ENCODE data around the gene IQUB.
"Not testable (repeated sequence)": the region's sequence is repeated elsewhere in the genome, so short reads cannot be mapped to it uniquely, and the experiment has no call there.

The IQUB gene

DNA sequence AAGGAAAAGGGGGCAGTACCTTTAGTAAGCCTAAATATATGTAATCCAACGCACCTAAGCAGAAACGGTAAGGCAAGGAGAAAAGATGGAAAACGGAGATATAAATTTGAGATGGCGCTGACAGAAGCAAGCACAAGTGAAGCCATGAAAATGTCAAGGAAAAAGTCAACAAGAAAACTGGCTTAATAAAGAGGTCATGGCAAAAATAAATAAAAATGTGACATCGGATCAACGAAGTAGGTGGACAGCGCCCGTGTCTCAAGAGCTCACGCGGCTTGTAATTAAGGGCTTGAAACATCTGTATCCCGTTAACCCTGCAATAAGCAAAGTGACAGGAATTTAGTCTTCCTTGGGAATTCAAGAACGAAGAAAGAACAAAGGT lies 22.6 kb upstream of the IQUB start:
- Mint-ChIP-seq H3K27me3 (no peaks in the 10 kb centered on the region), H3K9me3 (no peaks in the 10 kb centered on the region), H3K27ac (no peak overlapping the region), H3K36me3 (peaks cover 15% of the 10 kb centered on the region), H3K4me3 (no peak overlapping the region), H3K4me1 (peaks cover 11% of the 10 kb centered on the region)

DNA sequence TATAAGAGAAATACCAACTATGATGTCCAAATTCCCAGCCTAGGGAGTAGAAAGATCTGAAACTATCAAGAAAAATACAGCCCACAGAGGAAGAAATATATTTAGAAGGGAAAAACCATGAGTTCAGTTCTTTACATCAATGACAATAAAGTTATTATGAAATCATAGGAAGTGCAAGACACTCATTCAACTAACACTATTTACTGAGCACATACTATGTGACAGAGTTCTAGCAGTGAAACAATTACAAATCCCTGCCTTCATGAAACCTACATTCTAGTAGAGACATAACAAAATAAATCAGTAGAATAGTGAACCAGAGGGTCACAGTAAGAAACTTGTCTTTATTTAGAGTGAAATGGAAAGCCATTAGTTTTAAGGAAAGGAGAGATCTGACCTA lies 21.1 kb upstream of the IQUB start:
- Mint-ChIP-seq H3K27me3 (no peaks in the 10 kb centered on the region), H3K4me1 (peaks cover 14% of the 10 kb centered on the region), H3K36me3 (peaks cover 17% of the 10 kb centered on the region), H3K4me3 (no peak overlapping the region), H3K27ac (no peak overlapping the region), H3K9me3 (no peaks in the 10 kb centered on the region)

DNA sequence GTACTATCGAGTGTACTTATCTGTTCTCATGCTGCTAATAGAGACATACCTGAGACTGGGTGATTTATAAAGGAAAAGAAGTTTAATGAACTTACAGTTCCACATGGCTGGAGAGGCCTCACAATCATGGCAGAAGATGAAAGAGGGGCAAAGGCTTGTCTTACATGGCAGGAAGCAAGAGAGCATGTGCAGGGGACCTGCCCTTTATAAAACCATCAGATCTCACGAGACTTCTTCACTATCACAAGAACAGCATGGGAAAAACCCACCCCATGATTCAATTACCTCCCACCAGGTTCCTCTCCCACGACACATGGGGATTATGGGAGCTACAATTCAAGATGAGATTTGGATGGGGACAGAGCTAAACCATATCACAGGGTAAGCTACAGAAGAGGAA lies 18.8 kb upstream of the IQUB start:
- Mint-ChIP-seq H3K4me3 (no peak overlapping the region), H3K27ac (no peak overlapping the region), H3K4me1 (peaks cover 33% of the 10 kb centered on the region), H3K9me3 (no peaks in the 10 kb centered on the region), H3K36me3 (peaks cover 22% of the 10 kb centered on the region), H3K27me3 (no peaks in the 10 kb centered on the region)

DNA sequence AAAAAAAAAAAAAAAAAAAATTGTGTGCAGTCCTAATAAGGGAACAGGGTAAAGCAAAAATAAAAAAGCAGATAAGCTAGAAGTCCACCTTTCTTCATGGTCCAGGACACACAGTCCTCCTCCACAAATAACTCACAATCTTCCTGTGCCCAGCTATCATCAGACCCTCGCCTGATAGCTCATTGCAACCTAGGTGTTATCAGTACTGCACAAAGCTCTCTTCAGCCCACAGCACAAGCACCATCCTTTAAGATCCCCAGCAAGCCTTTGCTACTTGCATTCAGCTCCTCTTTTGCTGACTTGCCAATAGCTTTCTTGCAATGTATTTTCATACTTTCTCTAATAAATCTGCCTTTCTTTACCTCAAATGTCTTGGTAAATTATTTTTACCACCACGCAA lies 18.2 kb upstream of the IQUB start:
- H3K9me3 Mint-ChIP-seq, result no peaks in the 10 kb centered on the region
- H3K36me3 Mint-ChIP-seq, result peaks cover 22% of the 10 kb centered on the region
- H3K4me3 Mint-ChIP-seq, result no peak overlapping the region
- H3K27me3 Mint-ChIP-seq, result no peaks in the 10 kb centered on the region
- no peak overlapping the region for H3K27ac Mint-ChIP-seq
- peaks cover 38% of the 10 kb centered on the region for H3K4me1 Mint-ChIP-seq

DNA sequence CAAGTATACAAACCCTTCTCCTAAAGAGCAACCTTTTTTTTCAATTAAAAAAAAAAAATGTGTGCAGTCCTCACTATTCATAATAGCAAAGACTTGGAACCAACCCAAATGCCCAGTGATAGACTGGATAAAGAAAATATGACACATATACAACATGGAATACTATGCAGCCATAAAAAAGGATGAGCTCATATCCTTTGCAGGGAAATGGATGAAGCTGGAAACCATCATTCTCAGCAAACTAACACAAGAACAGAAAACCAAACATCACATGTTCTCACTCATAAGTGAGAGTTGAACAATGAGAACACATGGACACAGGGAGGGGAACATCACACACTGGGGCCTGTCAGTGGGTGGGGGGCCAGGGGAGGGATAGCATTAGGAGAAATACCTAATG lies 17.7 kb upstream of the IQUB start:
- H3K36me3 Mint-ChIP-seq, result peaks cover 26% of the 10 kb centered on the region
- H3K4me1 Mint-ChIP-seq, result peaks cover 43% of the 10 kb centered on the region
- not testable (repeated sequence) for H3K9me3 Mint-ChIP-seq, H3K27ac Mint-ChIP-seq, H3K4me3 Mint-ChIP-seq, H3K27me3 Mint-ChIP-seq

DNA sequence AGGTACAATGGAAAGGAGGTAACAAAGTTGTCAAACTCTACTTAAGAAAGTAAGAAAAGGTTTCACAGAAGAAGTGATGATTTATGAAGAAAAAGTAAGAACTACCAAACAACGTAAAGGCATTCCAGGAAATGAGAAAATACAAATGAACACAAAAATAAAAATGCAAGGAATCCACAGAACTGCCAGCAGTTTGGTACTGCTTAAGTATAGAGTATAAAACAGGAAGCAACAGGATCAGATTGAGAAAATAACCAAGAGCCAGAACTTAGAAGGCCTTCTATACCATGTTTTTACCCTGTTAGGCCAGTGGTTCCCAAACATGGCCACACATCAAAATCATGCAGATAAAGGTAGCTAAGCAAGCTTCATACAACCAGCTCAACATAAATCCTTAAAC lies 14.0 kb upstream of the IQUB start:
- Mint-ChIP-seq H3K4me1 (peaks cover 50% of the 10 kb centered on the region), H3K4me3 (no peak overlapping the region), H3K9me3 (no peaks in the 10 kb centered on the region), H3K27ac (no peak overlapping the region), H3K36me3 (peaks cover 24% of the 10 kb centered on the region), H3K27me3 (no peaks in the 10 kb centered on the region)

DNA sequence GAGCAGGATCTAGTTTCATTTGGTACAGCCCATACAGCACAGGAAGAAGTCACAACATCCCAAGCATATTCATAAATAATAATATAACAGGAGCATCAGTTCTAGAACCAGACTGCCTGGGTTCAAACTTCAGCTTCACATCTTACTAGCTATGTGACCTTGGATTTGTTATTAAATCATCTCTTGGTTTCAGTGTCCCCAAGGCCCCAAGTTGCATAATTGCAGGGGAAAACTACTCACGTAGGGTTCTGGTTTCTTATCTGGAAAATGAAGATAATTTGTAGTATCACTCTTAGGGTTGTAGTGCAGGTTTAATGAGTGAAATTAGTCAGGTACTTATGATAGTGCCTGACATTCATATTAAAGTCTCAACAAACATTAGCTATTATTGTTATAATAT lies 5.5 kb upstream of the IQUB start:
- H3K4me3 Mint-ChIP-seq, result no peak overlapping the region
- no peaks in the 10 kb centered on the region for H3K36me3 Mint-ChIP-seq
- no peaks in the 10 kb centered on the region for H3K27me3 Mint-ChIP-seq
- H3K9me3 Mint-ChIP-seq, result no peaks in the 10 kb centered on the region
- peaks cover 14% of the 10 kb centered on the region for H3K4me1 Mint-ChIP-seq
- H3K27ac Mint-ChIP-seq, result no peak overlapping the region

DNA sequence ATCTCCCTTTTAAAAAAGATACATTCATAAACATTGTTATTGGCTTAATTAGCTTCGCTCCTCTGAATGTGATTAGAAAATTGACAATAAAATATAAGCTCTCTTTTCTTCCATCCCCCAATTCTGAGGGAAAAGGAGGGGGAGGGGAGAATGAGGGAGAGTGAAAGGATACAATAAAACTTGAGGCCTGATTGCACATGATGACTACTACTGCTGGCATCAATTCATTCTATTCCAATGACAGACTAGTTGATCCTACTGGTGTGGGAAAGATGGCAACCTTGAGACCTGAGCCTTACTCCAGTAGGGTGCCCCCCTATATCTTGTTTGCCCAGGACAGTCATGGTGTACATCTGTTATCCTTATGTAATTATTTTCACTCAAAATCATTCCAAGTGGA lies 4.5 kb upstream of the IQUB start:
- Mint-ChIP-seq H3K9me3 (no peaks in the 10 kb centered on the region), H3K4me3 (no peak overlapping the region), H3K4me1 (peaks cover 20% of the 10 kb centered on the region), H3K27ac (no peak overlapping the region), H3K27me3 (no peaks in the 10 kb centered on the region), H3K36me3 (no peaks in the 10 kb centered on the region)

DNA sequence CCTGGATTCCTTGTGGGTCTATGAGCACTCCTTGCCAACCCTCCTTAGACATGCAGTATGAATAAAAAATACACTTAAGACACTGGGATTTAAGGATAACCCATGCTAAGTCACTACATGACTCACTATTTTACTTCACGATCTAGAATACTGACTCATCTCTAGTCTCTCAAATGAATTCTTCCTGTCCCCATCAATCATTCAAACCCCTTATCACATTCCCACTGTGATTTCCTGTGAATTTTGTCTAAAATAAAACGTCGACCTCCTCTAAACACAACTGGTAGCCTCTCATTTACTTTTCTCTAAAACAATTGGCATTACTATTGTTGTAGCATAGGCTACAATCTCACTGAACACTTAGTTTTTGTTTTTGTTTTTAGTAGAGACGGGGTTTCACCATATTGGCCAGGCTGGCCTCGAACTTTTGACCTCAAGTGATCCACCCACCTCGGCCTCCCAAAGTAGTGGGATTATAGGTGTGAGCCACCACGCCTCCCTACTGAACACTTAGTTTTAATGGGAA lies 3.9 kb upstream of the IQUB start:
- no peak overlapping the region for H3K4me3 Mint-ChIP-seq
- H3K9me3 Mint-ChIP-seq, result no peaks in the 10 kb centered on the region
- peaks cover 25% of the 10 kb centered on the region for H3K4me1 Mint-ChIP-seq
- peaks cover 3% of the 10 kb centered on the region for H3K27me3 Mint-ChIP-seq
- H3K36me3 Mint-ChIP-seq, result no peaks in the 10 kb centered on the region
- no peak overlapping the region for H3K27ac Mint-ChIP-seq

DNA sequence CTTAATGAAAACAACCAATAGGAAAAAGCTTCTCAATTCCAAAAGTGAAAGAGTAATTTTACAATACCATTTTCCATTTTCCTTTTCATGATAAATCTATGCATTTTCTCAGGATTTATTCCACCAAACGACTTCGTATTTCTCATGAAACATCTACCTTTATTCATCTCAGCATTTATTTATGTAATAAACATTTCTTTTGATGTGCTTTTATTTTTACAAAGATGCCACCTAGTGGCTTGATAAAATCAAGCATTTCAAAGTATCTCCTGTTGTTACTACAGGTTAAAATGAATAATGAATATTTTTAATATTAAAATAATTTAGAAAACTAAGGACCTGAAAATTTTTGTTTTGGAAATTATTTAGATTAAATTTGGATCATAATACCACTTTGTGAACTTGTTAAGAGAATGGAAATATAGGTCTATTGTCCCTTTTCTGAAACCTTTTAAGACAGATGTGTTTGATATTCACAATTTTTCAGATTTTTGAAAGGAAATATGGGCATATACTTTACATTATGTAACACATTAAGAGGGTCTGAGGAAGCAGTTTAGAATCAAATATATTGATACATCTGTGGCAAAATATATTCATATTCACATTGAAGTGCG lies 2.7 kb upstream of the IQUB start:
- Mint-ChIP-seq H3K9me3 (no peaks in the 10 kb centered on the region), H3K4me1 (peaks cover 31% of the 10 kb centered on the region), H3K27me3 (peaks cover 8% of the 10 kb centered on the region), H3K27ac (no peak overlapping the region), H3K4me3 (no peak overlapping the region), H3K36me3 (no peaks in the 10 kb centered on the region)

DNA sequence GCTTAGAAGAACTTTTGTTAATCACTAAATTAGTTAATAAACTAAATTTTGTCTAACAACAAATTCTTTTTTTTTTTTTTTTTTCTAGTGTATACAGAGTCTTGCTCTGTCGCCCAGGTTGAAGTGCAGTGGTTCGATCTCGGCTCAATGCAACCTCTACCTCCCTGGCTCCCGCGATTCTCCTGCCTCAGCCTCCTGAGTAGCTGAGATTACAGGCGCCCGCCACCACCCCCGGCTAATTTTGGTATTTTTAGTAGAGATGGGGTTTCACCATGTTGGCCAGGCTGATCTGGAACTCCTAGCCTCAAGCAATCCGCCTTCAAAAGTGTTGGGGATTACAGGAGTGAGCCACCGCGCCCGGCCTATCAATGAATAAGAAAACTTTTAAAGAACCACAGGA lies 1.1 kb upstream of the IQUB start:
- peaks cover 16% of the 10 kb centered on the region for H3K27me3 Mint-ChIP-seq
- H3K9me3 Mint-ChIP-seq, result no peaks in the 10 kb centered on the region
- no peaks in the 10 kb centered on the region for H3K36me3 Mint-ChIP-seq
- peaks cover 31% of the 10 kb centered on the region for H3K4me1 Mint-ChIP-seq
- peak overlapping the region; percentile 23 for H3K4me3 Mint-ChIP-seq
- no peak overlapping the region for H3K27ac Mint-ChIP-seq

DNA sequence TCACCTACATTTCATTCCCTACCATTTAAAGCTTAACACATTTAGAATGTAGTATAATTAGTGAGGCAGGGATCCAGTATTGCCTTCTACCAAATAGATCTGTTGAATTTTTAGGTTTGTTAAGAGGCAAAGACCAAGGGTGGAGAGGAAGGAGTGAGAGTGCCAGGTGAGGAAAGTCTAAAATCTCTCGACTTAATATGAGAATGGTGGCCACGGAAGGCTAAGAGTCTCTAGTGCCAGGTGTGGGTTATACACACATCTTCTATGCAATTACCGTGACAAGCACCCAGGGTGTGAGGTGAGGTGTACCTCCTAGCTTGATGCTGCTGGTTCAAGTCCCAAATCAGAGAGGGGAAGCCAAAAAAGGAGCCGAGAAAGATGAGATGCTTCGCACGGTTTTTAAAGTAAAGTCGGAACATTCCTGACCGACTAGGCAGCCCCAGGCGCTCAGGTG lies 439 bp downstream of the IQUB start:
- Mint-ChIP-seq H3K27me3 (peaks cover 16% of the 10 kb centered on the region), H3K27ac (no peak overlapping the region), H3K36me3 (no peaks in the 10 kb centered on the region), H3K4me3 (peak overlapping the region; percentile 91), H3K4me1 (peaks cover 31% of the 10 kb centered on the region), H3K9me3 (no peaks in the 10 kb centered on the region)

DNA sequence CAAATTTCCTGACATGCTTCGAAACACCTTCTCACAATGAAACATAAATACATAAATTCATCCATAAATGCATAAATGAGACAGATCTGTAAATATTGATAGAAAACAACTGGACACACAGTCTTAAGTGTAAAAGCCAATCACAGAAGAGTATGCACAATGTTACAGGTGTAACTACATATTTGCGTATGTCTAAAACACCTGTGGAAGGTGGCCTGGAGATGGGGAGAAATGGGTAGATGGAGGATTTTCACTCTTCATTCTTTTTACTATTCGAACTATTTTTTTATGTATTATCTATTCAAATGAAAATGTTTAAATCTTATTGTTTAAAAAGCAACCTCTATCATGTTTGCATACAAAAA lies 860 bp downstream of the IQUB start:
- Mint-ChIP-seq H3K27ac (no peak overlapping the region), H3K4me3 (peak overlapping the region; percentile 91)

DNA sequence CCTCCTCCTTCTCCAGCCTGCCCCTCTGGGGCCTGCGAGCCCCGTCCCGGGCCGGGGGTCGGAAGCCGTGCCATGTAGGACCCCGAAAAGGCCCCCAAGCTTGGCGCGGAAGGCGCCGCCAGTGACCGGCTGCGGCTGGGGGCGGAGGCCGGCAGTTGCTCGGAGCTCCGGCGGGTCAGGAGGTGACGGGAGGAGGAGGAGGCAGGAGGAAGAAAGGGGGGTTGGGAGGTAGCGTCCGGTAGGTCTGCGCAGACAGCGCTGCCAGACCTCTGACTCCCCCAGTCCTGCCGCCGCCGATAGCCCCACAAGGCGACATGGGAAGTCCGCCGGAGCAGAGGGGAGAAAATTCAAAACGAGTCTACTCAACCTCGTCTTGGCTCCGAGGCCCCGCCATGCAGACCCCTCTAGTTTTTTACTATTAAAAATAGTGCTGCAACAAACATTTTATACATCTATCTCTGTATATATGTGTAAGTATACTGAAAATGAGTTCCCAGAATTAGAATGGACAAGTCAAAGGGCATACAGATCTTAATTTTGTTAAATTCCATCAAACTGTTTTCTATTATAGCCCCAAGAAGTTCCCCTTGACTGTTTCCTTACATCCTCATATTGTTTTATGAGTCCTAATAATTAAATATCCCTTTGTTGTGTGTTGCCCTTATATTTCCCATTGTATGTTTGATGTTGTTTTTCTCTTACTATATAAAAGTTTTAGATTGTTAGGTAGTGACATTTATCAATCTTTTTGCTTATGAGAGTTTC lies 1.4 kb downstream of the IQUB start:
- H3K27ac Mint-ChIP-seq, H3K36me3 Mint-ChIP-seq, H3K9me3 Mint-ChIP-seq: not testable (repeated sequence)
- Mint-ChIP-seq H3K4me1 (peaks cover 26% of the 10 kb centered on the region), H3K27me3 (peaks cover 17% of the 10 kb centered on the region), H3K4me3 (peak overlapping the region; percentile 91)

More for the DNA sequence above, 860 bp downstream of the IQUB start:
- H3K4me1 Mint-ChIP-seq, result peaks cover 31% of the 10 kb centered on the region
- H3K27me3 Mint-ChIP-seq, result peaks cover 16% of the 10 kb centered on the region
- H3K9me3 Mint-ChIP-seq, result no peaks in the 10 kb centered on the region
- H3K36me3 Mint-ChIP-seq, result no peaks in the 10 kb centered on the region

DNA sequence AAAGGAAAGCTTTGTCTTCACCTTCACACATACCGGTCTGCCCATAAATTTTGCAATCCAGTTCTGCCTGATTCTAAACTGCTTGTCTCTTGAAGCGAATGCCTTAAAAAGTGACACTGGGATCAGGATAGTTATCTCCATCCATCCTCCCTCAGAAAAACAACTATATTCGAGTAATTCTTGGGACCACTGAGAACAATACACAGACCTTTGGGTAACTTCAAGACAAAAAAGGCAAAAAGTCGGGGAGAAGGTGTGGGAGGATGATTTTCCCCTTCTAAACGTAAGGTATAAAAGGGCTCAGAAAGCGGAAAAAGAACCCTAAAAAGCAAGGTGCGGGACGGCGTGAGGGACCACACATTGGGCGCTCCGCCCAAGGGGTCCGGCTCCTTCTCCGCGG lies 2.1 kb downstream of the IQUB start:
- H3K36me3 Mint-ChIP-seq, H3K9me3 Mint-ChIP-seq, H3K27ac Mint-ChIP-seq: not testable (repeated sequence)
- Mint-ChIP-seq H3K4me3 (peak overlapping the region; percentile 60), H3K4me1 (peaks cover 26% of the 10 kb centered on the region), H3K27me3 (peaks cover 17% of the 10 kb centered on the region)

DNA sequence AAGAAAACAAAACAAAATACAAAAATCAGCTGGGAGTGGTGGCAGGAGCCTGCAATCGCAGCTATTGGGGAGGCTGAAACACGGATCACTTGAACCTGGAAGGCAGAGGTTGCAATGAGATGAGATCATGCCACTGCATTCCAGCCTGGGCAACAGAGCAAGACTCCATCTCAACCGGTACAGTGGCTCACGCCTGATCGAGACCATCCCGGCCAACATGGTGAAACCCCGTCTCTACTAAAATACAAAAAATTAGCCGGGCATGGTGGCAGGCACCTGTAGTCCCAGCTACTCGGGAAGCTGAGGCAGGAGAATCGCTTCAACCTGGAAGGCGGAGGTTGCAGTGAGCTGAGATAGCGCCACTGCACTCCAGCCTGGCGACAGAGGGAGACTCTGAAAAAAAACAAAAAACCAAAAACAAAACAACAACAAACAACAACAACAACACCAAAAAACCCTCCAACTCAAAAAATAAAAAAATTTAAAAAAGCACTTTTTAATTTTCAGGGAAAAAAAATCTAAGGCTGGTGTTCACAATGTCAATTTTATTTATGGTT lies 4.3 kb downstream of the IQUB start:
- Mint-ChIP-seq H3K4me1 (peaks cover 19% of the 10 kb centered on the region), H3K27me3 (peaks cover 17% of the 10 kb centered on the region)
- not testable (repeated sequence) for H3K4me3 Mint-ChIP-seq, H3K36me3 Mint-ChIP-seq, H3K27ac Mint-ChIP-seq, H3K9me3 Mint-ChIP-seq

Data from activated naive CD4-positive, alpha-beta T cell treated with anti-CD3 and anti-CD28 coated beads, Interleukin-2, amount 50 U/mL, for 24 hours (primary cell).